ENCODE measurements around the gene SPATA6L. TPM values are rescaled to one million over a fixed set of nuclear protein-coding genes. Genes with fewer than 3 reads are reported as not detected.
"Not testable (repeated sequence)": the region's sequence is repeated elsewhere in the genome, so short reads cannot be mapped to it uniquely, and the experiment has no call there.

The SPATA6L gene
- total RNA-seq, 2 donors from 2014 or later, result 3.2 to 6.3 TPM

DNA sequence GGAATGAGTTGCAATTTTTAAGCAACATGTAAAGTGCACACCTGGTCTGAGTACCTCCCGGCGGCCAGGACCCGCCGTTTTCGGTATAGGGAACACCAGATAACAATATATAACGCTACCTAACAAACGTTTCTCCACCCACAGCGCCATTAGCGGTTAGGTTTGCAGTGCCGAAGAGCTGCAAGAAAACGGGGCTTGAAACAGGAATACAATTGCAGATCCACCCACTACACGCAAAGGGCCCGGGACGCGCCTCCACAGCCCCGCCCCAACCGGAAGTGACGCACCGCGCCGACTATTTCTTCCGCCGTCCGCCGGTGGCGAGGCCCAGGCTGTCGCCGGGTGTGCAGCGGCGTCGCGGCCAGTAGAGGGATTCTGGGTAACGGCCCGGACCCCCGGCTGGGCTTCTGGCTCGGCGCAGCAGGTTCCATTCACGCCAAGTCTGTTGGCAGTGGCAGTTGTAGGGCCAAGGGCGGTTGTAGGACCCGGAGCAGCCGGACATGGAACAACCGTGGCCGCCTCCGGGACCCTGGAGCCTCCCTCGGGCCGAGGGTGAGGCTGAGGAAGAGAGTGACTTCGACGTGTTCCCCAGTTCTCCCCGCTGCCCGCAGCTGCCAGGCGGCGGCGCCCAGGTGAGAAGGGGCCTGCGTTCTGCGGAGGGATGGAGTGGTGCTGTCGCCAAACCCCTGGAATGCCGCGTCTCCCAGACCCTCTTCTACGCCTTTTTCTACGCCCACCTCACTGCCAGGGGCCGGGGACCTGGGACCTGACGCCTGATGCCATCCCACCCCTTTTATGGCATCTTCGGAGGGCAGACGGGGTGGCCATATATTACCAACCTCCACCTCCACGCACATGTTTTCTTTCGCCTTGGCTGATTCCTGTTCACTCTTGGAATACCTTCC is 13.2 kb upstream of the SPATA6L start, which contains the start of gene CDC37L1:
Gene CDC37L1 (plus strand): TSS at position 302 of the 905 bp plus-strand sequence. CDS start 199 bp downstream, at position 501.
- ATAC-seq (peak; percentile 94), DNase-seq (peak; percentile 97 to 100)
- intact Hi-C loops (cut with DNase I, micrococcal nuclease), result loop anchor here in 1 of 2 donors (10.0 kb wide), 1 partner anchor 55 kb away; no protein-coding TSS in a partner anchor

DNA sequence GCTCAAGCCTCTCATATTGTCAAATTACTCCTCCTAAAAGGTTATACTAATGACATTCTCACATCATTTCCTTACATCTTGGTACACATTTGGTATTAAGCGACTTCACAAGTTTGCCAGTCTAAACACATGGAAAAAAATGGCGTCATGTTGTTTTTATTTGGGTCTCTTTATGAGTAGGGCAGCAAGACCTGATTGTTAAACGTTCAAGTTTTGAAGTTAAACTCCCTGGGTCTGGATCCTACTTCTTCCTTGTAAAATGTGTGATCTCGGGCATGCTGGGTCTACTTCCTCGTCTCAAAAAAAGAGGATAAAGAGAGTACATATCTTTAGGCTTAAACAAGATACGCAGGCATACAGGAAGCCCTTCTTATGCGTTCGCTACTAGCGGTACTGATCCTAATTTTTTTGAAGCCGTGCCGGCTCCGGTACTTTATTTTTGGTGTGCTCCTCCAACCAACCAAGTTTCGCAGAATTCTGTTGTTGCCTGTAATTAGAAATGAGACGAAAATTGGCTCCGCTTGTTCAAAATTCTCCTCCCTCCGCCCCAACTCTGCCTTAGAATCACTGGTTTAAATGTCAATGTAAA is 12.5 kb upstream of the SPATA6L start:
- intact Hi-C loops (cut with DNase I, micrococcal nuclease), result no loop called here
- DNase-seq, result peak in 1 of 2 donors; percentile 36
- ATAC-seq, result peak; percentile 23

DNA sequence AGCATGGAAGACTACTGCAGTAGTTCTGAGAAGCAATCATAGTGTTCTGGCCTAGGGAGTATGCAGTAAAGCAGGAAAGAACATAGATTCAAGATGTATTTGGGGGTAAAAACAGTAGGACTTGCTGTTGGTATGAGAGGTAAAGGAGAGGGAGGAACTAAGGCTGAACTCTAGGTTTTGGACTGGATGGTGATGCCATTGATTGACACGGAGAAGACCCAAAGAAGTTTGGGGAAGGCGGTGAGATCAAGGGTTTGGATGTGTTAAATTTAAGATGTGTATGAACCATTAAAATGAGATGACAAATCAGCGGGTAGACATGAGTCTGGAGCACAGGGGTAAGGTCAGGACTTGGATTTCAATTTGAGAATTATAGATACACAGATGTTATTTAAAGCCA is 11.1 kb upstream of the SPATA6L start:
- no peak for ATAC-seq
- intact Hi-C loops (cut with DNase I, micrococcal nuclease), result no loop called here
- no peak for DNase-seq

DNA sequence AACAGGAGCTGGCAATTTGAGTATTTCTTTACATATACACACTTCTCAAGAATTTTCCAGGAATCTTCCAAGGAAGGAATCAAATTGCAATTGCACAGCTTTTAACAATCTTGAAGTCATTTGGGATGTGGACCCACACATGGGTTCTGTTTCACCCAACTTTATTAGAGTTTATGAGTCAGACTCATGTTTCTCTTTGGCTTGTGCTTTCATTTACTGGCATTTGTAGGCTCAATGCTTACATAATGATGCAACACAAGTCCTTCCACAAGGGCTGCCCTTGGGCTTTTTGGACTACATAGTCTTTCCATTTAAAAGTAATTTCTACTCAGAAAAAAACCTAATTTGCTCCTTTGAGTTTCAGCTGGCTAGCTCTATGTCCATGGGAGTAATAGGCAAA is 8.5 kb upstream of the SPATA6L start:
- ATAC-seq, result no peak

DNA sequence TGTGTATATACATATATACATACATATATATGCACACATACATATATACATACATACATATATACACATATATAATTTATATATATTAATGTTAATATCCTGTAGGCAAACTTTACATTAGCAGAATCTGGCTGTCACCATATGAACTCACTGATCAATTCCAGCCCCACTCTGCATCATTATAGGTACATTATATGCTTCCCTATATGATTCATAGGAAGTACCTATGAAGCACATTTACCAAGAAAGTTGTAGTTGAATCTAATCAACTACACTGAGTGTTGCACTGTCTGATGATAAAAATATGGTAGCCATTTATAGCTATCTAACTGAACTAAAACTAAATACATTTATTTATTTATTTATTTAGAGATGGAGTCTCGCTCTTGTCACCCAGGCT is 5.5 kb upstream of the SPATA6L start:
- intact Hi-C loops (cut with DNase I, micrococcal nuclease), result no loop called here
- ATAC-seq (no peak), DNase-seq (no peak)

More for the DNA sequence above, 8.5 kb upstream of the SPATA6L start:
- intact Hi-C loops (cut with DNase I, micrococcal nuclease), result no loop called here
- no peak for DNase-seq

DNA sequence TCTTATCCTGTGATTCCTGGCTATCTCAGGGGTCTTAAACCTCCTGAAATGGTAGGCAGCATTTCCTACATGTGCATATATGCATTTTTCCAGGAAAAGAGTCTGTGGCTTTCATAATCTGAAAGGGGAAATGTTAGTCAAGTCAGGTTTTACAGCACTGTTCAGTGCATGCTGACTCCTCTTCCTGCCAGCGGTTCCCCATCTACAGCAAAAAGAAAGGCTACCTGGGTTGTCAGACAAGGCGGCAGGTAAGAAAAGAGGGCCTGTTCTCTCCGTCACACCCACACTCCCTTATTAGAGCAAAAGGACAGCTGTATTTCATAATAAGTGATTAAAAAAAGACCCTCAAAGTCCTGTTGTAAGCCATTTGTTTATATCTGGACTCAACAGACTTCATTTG is 4.3 kb upstream of the SPATA6L start:
- intact Hi-C loops (cut with DNase I, micrococcal nuclease), result no loop called here
- no peak for ATAC-seq

DNA sequence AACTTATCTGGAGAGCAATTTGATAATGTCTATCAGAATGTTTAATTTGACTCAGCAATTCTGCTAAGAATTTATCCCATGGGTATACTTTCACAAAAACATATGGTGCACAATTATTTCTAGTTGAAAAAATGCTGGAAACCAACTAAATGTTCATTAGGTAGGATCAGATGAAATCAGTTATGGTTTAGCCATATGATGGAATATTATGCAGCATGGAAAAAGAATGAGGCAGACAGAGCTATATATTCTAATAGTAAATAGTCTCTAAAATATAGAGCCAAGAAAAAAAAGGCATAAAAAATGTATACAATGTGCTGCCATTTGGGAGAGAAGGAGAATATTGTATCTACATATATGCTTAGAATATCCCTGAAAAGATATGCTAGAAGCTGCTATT is 3.6 kb upstream of the SPATA6L start:
- intact Hi-C loops (cut with DNase I, micrococcal nuclease), result loop anchor here in 1 of 2 donors (10.0 kb wide), 1 partner anchor 315 kb away; the partner anchor contains the start of gene JAK2
- DNase-seq (no peak), ATAC-seq (no peak)

More for the DNA sequence above, 4.3 kb upstream of the SPATA6L start:
- no peak for DNase-seq

DNA sequence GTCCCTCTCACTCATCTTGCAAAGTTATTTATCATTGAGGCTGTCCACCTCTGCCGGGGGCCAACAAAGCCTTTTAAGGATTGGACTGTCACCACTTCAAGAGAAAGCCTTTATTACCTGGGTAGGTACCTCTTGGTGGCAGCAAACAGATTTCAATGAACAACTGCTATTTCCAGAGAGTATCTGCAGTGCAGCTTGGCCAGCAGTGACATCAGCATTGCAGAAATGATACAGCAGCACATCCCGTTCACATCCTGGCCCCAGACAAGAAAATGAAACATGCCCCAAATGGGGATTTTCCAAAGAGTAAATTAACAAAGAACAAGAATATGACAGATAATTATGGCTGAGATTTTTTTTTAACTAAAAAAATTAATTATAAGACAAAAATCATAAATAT is 2.3 kb upstream of the SPATA6L start:
- intact Hi-C loops (cut with DNase I, micrococcal nuclease), result loop anchor here in 1 of 2 donors (10.0 kb wide), 1 partner anchor 316 kb away; the partner anchor contains the start of gene JAK2

DNA sequence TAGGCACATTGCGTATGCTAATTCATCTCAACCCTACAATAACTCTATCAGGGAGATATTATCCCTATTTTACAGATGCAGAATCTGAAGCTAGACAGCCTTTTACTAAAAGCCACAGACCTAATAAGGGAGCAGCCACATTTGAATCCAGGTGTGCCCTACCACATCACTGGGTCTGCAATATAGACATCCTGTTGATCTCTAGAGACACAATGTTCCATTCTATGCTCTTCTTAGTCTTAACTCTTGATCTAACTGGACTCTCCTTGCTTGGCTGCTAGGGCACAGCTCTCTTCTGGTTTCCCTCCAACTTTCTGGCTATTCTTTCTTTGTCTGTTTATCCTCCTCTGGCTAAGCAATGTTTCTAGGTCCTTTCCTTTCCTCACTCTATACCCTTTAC is 1.4 kb upstream of the SPATA6L start:
- no peak for DNase-seq
- no peak for ATAC-seq
- intact Hi-C loops (cut with DNase I, micrococcal nuclease), result loop anchor here in 1 of 2 donors (10.0 kb wide), 1 partner anchor 317 kb away; the partner anchor contains the start of gene JAK2

More for the DNA sequence above, 2.3 kb upstream of the SPATA6L start:
- no peak for ATAC-seq
- DNase-seq, result no peak

DNA sequence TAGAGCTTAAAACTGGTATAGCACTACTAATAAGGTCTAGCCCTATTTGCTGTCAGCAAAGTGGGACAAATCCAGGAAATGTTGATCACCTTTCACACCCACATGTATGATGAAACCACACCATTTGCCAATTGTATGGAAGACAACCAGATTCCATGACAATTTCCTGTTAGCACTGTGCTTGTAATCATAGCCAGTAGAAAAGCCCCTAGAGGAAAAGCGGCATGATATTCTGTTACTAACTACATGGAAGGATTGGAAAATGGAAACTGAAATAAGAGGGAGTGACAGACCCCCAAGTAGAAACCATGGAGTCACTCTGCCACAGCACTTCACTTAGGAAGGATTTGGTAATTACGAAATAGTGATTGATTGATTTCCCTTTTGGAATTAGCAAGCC is 923 bp downstream of the SPATA6L start:
- DNase-seq, result no peak
- intact Hi-C loops (cut with DNase I, micrococcal nuclease), result loop anchor here in 1 of 2 donors (10.0 kb wide), 1 partner anchor 319 kb away; the partner anchor contains the start of gene JAK2
- ATAC-seq, result no peak

DNA sequence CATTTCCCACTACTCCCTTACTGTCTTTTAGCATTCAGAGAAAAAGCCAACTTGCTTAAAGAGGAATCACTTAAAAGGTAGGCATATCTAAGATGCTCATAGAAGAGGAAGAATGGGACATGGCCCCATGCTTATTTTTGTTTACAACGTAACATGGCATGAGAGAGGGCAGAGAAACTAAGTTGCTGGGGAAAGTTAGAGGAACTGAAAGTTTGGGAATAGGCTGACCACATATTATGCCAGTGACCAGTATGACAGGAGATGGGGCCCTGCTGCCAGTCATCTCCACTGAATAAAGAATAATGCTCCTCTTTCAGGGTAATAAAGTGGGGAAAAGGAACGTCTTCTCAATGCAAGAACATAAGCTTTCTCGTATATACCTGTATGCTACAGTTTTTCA is 2.3 kb downstream of the SPATA6L start:
- no peak for ATAC-seq

DNA sequence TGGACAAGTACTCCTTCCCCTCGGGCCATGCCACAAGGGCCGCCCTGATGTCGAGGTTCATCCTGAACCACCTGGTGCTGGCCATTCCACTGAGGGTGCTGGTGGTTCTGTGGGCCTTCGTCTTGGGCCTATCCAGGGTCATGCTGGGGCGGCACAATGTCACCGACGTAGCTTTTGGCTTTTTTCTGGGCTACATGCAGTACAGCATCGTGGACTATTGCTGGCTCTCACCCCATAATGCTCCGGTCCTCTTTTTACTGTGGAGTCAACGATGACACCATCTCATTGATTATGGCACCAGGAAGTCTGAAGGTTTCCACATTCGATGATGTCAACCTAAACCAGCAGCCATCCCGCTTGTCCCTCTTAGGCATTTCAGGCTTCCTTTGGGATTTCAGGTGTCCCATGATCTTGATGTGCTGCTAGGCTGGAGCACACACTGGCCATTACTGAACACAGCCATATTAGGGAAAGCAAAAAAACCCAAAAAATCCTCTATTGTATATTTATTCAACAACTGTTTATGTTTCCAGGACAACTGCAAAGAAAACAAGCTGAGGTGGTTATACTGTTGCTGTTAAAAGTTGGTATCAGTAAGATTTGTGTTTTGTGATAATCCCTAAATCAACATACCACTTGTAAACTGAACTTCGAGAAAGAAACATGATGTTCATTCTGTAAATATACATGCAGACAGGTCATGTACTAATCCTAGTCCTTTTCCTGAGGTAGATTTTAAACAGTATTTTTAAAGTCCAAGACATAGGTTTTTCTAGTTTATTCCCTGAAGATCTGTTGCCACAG is 3.1 kb downstream of the SPATA6L start:
- no peak for DNase-seq

More for the DNA sequence above, 2.3 kb downstream of the SPATA6L start:
- DNase-seq, result no peak
- intact Hi-C loops (cut with DNase I, micrococcal nuclease), result loop anchor here in 1 of 2 donors (5.0 to 10.0 kb wide), 2 partner anchors 78 to 321 kb away; partner anchors contain the start of genes AK3 and JAK2

DNA sequence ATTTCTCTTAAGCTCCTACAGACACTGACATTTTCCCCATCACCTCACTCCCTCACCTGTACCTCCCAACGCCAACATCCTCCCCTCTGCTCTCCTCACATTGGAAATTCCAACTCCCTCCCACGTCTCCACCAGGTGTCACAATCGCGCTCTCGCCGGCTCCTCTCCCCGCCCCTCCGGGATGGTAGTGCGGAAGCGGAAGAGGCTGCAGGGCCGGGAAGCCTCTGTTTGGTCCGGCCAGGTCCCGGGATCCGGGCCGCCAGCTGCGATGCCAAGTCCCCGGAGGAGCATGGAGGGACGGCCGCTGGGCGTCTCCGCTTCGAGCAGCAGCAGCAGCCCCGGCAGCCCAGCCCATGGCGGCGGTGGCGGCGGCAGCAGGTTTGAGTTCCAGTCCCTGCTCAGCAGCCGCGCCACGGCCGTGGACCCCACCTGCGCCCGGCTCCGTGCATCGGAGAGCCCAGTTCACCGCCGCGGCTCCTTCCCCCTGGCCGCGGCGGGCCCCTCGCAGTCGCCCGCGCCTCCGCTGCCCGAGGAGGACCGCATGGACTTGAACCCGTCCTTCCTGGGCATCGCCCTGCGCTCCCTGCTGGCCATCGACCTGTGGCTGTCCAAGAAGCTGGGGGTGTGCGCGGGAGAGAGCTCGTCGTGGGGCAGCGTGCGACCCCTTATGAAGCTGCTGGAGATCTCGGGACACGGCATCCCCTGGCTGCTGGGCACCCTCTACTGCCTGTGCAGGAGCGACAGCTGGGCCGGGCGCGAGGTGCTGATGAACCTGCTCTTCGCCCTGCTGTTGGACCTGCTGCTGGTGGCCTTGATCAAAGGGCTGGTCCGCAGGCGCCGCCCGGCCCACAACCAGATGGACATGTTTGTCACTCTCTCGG is 3.9 kb downstream of the SPATA6L start, which contains the start of gene PLPP6:
Gene PLPP6 (plus strand): TSS at position 187 of the 881 bp plus-strand sequence. CDS start 82 bp downstream, at position 269.
- DNase-seq, result peak; percentile 90 to 92
- intact Hi-C loops (cut with DNase I, micrococcal nuclease), result loop anchor here in 1 of 2 donors (5.0 to 10.0 kb wide), 2 partner anchors 80 to 322 kb away; partner anchors contain the start of genes AK3 and JAK2
- ATAC-seq, result peak; percentile 91

More for the DNA sequence above, 3.1 kb downstream of the SPATA6L start:
- peak; percentile 43 for ATAC-seq
- intact Hi-C loops (cut with DNase I, micrococcal nuclease), result loop anchor here in 1 of 2 donors (5.0 to 10.0 kb wide), 2 partner anchors 79 to 322 kb away; partner anchors contain the start of genes AK3 and JAK2

DNA sequence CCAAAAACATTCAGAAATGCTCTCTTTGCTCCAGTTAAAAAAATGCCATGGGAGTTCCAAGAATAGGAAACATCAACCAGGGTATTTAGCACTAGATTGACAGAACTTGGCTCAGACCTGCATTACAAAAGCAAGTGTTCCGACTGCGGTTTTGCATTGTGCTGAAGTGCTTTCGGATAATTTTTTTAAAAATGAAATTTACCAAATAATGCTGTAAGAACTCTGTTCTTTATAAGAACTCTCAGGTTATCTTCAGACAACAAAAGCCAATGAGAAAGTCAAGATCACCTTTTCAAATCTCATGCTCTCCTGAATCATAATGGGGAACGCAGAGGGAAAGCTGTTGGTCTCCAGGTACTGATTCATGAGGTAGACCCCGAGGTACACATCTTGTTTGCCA is 4.7 kb downstream of the SPATA6L start:
- no peak for DNase-seq
- no peak for ATAC-seq
- intact Hi-C loops (cut with DNase I, micrococcal nuclease), result loop anchor here in 1 of 2 donors (5.0 to 10.0 kb wide), 2 partner anchors 81 to 323 kb away; partner anchors contain the start of genes AK3 and JAK2

DNA sequence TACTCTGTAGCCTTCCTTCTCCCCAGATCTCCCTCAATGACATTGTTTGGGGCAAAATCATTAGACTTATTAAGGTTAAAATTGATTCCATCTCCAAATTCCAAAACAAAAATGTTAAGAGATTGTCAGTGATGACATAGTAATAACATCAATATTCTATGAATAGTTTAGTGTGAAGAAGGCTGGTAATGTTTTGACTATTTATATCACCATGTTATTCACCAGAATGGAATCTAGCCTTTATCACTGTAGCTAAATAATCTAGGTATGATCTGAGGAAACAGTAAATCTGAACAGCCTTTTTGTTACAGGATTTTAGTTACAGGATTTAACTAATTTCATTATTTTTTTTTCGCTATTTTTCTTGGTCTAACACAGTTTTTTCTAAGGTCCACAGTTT is 5.1 kb downstream of the SPATA6L start:
- intact Hi-C loops (cut with DNase I, micrococcal nuclease), result loop anchor here in 1 of 2 donors (5.0 to 10.0 kb wide), 2 partner anchors 81 to 324 kb away; partner anchors contain the start of genes AK3 and JAK2
- ATAC-seq (no peak), DNase-seq (no peak)

DNA sequence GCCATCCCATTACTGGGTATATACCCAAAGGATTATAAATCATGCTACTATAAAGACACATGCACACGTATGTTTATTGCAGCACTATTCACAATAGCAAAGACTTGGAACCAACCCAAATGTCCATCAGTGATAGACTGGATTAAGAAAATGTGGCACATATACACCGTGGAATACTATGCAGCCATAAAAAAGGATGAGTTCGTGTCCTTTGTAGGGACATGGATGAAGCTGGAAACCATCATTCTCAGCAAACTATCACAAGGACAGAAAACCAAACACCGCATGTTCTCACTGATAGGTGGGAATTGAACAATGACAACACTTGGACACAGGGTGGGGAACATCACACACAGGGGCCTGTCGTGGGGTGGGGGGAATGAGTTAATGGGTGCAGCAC is 5.6 kb downstream of the SPATA6L start:
- not testable (repeated sequence) for ATAC-seq, DNase-seq
- intact Hi-C loops (cut with DNase I, micrococcal nuclease), result loop anchor here in 1 of 2 donors (5.0 to 10.0 kb wide), 2 partner anchors 82 to 324 kb away; partner anchors contain the start of genes AK3 and JAK2
